ENCODE measurements around the gene MAST2.

The MAST2 gene

DNA sequence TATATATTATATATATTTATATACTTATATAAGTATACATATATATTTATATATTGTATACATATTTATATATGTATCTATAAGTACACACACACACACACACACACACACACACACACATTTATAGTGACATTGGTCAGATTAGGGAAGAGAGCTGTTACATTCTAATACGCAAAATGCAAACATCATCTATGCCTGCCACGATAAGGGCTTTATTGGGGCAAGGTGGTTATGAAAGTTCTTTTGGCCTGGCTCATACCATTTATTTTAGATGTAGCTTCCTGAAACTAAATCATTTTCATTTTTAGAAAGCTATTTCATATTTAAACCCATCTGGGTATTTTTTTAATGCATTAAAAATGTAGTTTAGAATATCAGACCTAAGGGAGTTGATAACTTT is 82.8 kb downstream of the MAST2 start:
- H3K9ac ChIP-seq (ENCODE audit: low read depth in 1 of 2, low read length in 2 of 2), result no peak overlapping the region
- peak overlapping the region in 1 of 2 donors; percentile 47 for H3K27ac ChIP-seq (ENCODE audit: low read depth in 2 of 2, low read length in 2 of 2)
- peaks cover 0 to 20% of the 10 kb centered on the region in 2 donors for H3K4me1 ChIP-seq (ENCODE audit: control insufficient read depth in 2 of 2, insufficient read depth in 2 of 2, low read length in 2 of 2)
- no peaks in the 10 kb centered on the region for H3K9me3 ChIP-seq (ENCODE audit: control insufficient read depth in 2 of 2, low read length in 2 of 2)
- no peak overlapping the region for H3K4me3 ChIP-seq (ENCODE audit: low read length in 2 of 2)
- H3K27me3 ChIP-seq (ENCODE audit: control insufficient read depth in 2 of 2, insufficient read depth in 2 of 2, low read length in 2 of 2), result no peaks in the 10 kb centered on the region
- no peaks in the 10 kb centered on the region for H3K36me3 ChIP-seq (ENCODE audit: control insufficient read depth in 2 of 2, insufficient read depth in 2 of 2, low read length in 2 of 2)

GRCh38 chr1:45887156-45887842 is 83.9 kb downstream of the MAST2 start:
- Histone ChIP-seq H3K9ac (ENCODE audit: low read depth in 1 of 2, low read length in 2 of 2) (no peak overlapping the region), H3K27me3 (ENCODE audit: control insufficient read depth in 2 of 2, insufficient read depth in 2 of 2, low read length in 2 of 2) (no peaks in the 10 kb centered on the region), H3K27ac (ENCODE audit: low read depth in 2 of 2, low read length in 2 of 2) (peak overlapping the region in 1 of 2 donors; percentile 47), H3K4me1 (ENCODE audit: control insufficient read depth in 2 of 2, insufficient read depth in 2 of 2, low read length in 2 of 2) (peaks cover 3 to 25% of the 10 kb centered on the region in 2 donors), H3K9me3 (ENCODE audit: control insufficient read depth in 2 of 2, low read length in 2 of 2) (no peaks in the 10 kb centered on the region), H3K4me3 (ENCODE audit: low read length in 2 of 2) (no peak overlapping the region), H3K36me3 (ENCODE audit: control insufficient read depth in 2 of 2, insufficient read depth in 2 of 2, low read length in 2 of 2) (no peaks in the 10 kb centered on the region)

DNA sequence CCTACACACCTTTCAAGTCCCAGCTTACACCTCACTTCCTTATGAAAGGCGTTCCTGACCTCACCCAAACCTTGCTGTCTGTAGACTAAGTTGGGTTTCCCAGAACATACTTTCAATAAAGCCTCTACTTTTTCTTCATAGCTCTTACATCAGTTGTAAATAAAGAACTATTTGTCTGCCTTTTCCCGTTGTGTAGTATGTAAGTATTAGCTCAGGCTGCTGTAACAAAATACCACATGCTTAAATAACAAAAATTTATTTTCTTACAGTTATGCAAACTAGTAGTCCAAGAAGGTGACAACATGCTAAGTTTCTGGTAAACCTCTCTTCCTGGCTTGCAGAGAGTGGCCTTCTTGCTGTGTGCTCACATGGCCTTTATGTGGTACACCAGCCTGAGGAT is 86.7 kb downstream of the MAST2 start:
- H3K27ac ChIP-seq (ENCODE audit: low read depth in 2 of 2, low read length in 2 of 2), result no peak overlapping the region
- no peaks in the 10 kb centered on the region for H3K9me3 ChIP-seq (ENCODE audit: control insufficient read depth in 2 of 2, low read length in 2 of 2)
- H3K4me1 ChIP-seq (ENCODE audit: control insufficient read depth in 2 of 2, insufficient read depth in 2 of 2, low read length in 2 of 2), result peaks cover 7 to 26% of the 10 kb centered on the region in 2 donors
- no peaks in the 10 kb centered on the region for H3K36me3 ChIP-seq (ENCODE audit: control insufficient read depth in 2 of 2, insufficient read depth in 2 of 2, low read length in 2 of 2)
- H3K27me3 ChIP-seq (ENCODE audit: control insufficient read depth in 2 of 2, insufficient read depth in 2 of 2, low read length in 2 of 2), result no peaks in the 10 kb centered on the region
- H3K4me3 ChIP-seq (ENCODE audit: low read length in 2 of 2), result no peak overlapping the region
- H3K9ac ChIP-seq (ENCODE audit: low read depth in 1 of 2, low read length in 2 of 2), result no peak overlapping the region

GRCh38 chr1:45891087-45891486 is 87.7 kb downstream of the MAST2 start:
- Histone ChIP-seq H3K4me3 (ENCODE audit: low read length in 2 of 2) (no peak overlapping the region), H3K9me3 (ENCODE audit: control insufficient read depth in 2 of 2, low read length in 2 of 2) (no peaks in the 10 kb centered on the region), H3K4me1 (ENCODE audit: control insufficient read depth in 2 of 2, insufficient read depth in 2 of 2, low read length in 2 of 2) (peaks cover 7 to 18% of the 10 kb centered on the region in 2 donors), H3K9ac (ENCODE audit: low read depth in 1 of 2, low read length in 2 of 2) (no peak overlapping the region), H3K27me3 (ENCODE audit: control insufficient read depth in 2 of 2, insufficient read depth in 2 of 2, low read length in 2 of 2) (no peaks in the 10 kb centered on the region), H3K36me3 (ENCODE audit: control insufficient read depth in 2 of 2, insufficient read depth in 2 of 2, low read length in 2 of 2) (no peaks in the 10 kb centered on the region), H3K27ac (ENCODE audit: low read depth in 2 of 2, low read length in 2 of 2) (no peak overlapping the region)

GRCh38 chr1:45892068-45892785 is 88.8 kb downstream of the MAST2 start:
- H3K27ac ChIP-seq (ENCODE audit: low read depth in 2 of 2, low read length in 2 of 2), result peak overlapping the region; percentile 41 to 70
- peaks cover 7 to 16% of the 10 kb centered on the region in 2 donors for H3K4me1 ChIP-seq (ENCODE audit: control insufficient read depth in 2 of 2, insufficient read depth in 2 of 2, low read length in 2 of 2)
- no peaks in the 10 kb centered on the region for H3K27me3 ChIP-seq (ENCODE audit: control insufficient read depth in 2 of 2, insufficient read depth in 2 of 2, low read length in 2 of 2)
- peak overlapping the region; percentile 24 to 47 for H3K9ac ChIP-seq (ENCODE audit: low read depth in 1 of 2, low read length in 2 of 2)
- no peak overlapping the region for H3K4me3 ChIP-seq (ENCODE audit: low read length in 2 of 2)
- H3K36me3 ChIP-seq (ENCODE audit: control insufficient read depth in 2 of 2, insufficient read depth in 2 of 2, low read length in 2 of 2), result no peaks in the 10 kb centered on the region
- H3K9me3 ChIP-seq (ENCODE audit: control insufficient read depth in 2 of 2, low read length in 2 of 2), result no peaks in the 10 kb centered on the region

GRCh38 chr1:45894331-45894730 is 90.9 kb downstream of the MAST2 start:
- no peaks in the 10 kb centered on the region for H3K36me3 ChIP-seq (ENCODE audit: control insufficient read depth in 2 of 2, insufficient read depth in 2 of 2, low read length in 2 of 2)
- peaks cover 7 to 15% of the 10 kb centered on the region in 2 donors for H3K4me1 ChIP-seq (ENCODE audit: control insufficient read depth in 2 of 2, insufficient read depth in 2 of 2, low read length in 2 of 2)
- H3K27ac ChIP-seq (ENCODE audit: low read depth in 2 of 2, low read length in 2 of 2), result no peak overlapping the region
- no peaks in the 10 kb centered on the region for H3K27me3 ChIP-seq (ENCODE audit: control insufficient read depth in 2 of 2, insufficient read depth in 2 of 2, low read length in 2 of 2)
- H3K9ac ChIP-seq (ENCODE audit: low read depth in 1 of 2, low read length in 2 of 2), result no peak overlapping the region
- no peak overlapping the region for H3K4me3 ChIP-seq (ENCODE audit: low read length in 2 of 2)
- peaks cover 0 to under 1% of the 10 kb centered on the region in 2 donors for H3K9me3 ChIP-seq (ENCODE audit: control insufficient read depth in 2 of 2, low read length in 2 of 2)

DNA sequence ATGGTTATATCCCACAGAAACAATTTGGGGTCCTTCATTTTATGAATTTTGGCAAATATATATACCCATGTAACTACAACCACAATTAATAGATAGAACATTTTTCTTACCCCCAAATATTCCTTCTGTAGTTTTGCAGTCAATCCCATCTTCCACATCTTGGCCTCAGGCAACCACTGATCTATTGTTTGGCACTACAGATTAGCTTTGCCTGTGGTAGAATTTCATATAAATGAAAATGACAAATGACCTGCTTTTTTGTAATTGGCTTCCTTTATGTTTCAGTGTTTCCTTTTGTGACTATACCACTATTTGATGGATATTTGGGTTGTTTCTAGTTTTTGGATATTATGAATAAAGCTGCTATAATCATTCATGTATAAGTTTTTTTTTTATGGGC is 91.5 kb downstream of the MAST2 start:
- Histone ChIP-seq H3K4me3 (ENCODE audit: low read length in 2 of 2) (no peak overlapping the region), H3K9ac (ENCODE audit: low read depth in 1 of 2, low read length in 2 of 2) (no peak overlapping the region), H3K9me3 (ENCODE audit: control insufficient read depth in 2 of 2, low read length in 2 of 2) (peaks cover 0 to 2% of the 10 kb centered on the region in 2 donors), H3K27ac (ENCODE audit: low read depth in 2 of 2, low read length in 2 of 2) (no peak overlapping the region), H3K4me1 (ENCODE audit: control insufficient read depth in 2 of 2, insufficient read depth in 2 of 2, low read length in 2 of 2) (peaks cover 7 to 15% of the 10 kb centered on the region in 2 donors), H3K36me3 (ENCODE audit: control insufficient read depth in 2 of 2, insufficient read depth in 2 of 2, low read length in 2 of 2) (no peaks in the 10 kb centered on the region), H3K27me3 (ENCODE audit: control insufficient read depth in 2 of 2, insufficient read depth in 2 of 2, low read length in 2 of 2) (no peaks in the 10 kb centered on the region)

DNA sequence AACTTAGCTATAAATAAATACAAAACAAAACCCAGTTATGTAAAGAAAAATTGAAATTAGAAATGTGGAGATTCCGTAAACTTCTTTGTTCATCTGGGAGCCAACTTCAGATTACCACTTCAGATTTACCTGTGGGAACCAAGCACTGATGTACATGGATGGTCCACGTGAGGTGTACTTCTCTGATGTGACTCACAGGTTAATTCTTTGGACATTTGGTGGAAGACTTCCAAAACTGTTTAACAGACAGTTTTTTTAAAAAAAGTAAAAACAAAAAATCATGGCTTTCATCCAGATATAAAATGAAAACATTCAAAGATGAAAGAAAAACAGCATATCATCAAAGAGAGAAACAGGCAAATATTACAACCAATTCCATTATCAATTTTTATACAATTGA is 92.0 kb downstream of the MAST2 start:
- peaks cover 7 to 11% of the 10 kb centered on the region in 2 donors for H3K4me1 ChIP-seq (ENCODE audit: control insufficient read depth in 2 of 2, insufficient read depth in 2 of 2, low read length in 2 of 2)
- H3K9me3 ChIP-seq (ENCODE audit: control insufficient read depth in 2 of 2, low read length in 2 of 2), result peaks cover 0 to 2% of the 10 kb centered on the region in 2 donors
- no peaks in the 10 kb centered on the region for H3K36me3 ChIP-seq (ENCODE audit: control insufficient read depth in 2 of 2, insufficient read depth in 2 of 2, low read length in 2 of 2)

DNA sequence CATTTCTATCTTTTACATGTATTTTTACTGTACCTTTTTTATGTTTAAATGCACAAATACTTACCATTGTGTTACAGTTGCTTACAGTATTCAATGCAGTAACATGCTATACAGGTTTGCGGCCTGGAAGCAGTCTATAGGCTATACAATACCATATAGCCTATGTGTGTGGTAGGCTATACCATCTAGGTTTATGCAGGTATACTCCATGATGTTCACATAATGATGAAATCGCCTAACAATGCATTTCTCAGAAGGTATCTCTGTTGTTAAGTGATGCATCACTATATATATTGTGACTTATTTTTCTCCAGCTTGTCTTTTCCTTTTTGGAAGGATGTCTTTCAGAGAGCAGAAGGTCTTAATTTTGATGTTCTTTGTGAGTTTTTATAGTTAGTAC is 103.5 kb downstream of the MAST2 start:
- H3K27me3 ChIP-seq (ENCODE audit: control insufficient read depth in 2 of 2, insufficient read depth in 2 of 2, low read length in 2 of 2), result no peaks in the 10 kb centered on the region
- no peaks in the 10 kb centered on the region for H3K9me3 ChIP-seq (ENCODE audit: control insufficient read depth in 2 of 2, low read length in 2 of 2)
- no peak overlapping the region for H3K4me3 ChIP-seq (ENCODE audit: low read length in 2 of 2)
- H3K36me3 ChIP-seq (ENCODE audit: control insufficient read depth in 2 of 2, insufficient read depth in 2 of 2, low read length in 2 of 2), result no peaks in the 10 kb centered on the region
- H3K27ac ChIP-seq (ENCODE audit: low read depth in 2 of 2, low read length in 2 of 2), result no peak overlapping the region
- no peak overlapping the region for H3K9ac ChIP-seq (ENCODE audit: low read depth in 1 of 2, low read length in 2 of 2)
- peaks cover 0 to 5% of the 10 kb centered on the region in 2 donors for H3K4me1 ChIP-seq (ENCODE audit: control insufficient read depth in 2 of 2, insufficient read depth in 2 of 2, low read length in 2 of 2)

More for the DNA sequence above, 92.0 kb downstream of the MAST2 start:
- Histone ChIP-seq H3K4me3 (ENCODE audit: low read length in 2 of 2) (no peak overlapping the region), H3K27me3 (ENCODE audit: control insufficient read depth in 2 of 2, insufficient read depth in 2 of 2, low read length in 2 of 2) (no peaks in the 10 kb centered on the region), H3K27ac (ENCODE audit: low read depth in 2 of 2, low read length in 2 of 2) (no peak overlapping the region), H3K9ac (ENCODE audit: low read depth in 1 of 2, low read length in 2 of 2) (no peak overlapping the region)

GRCh38 chr1:45908611-45909140 is 105.3 kb downstream of the MAST2 start:
- H3K27me3 ChIP-seq (ENCODE audit: control insufficient read depth in 2 of 2, insufficient read depth in 2 of 2, low read length in 2 of 2), result no peaks in the 10 kb centered on the region
- H3K9me3 ChIP-seq (ENCODE audit: control insufficient read depth in 2 of 2, low read length in 2 of 2), result no peaks in the 10 kb centered on the region
- H3K36me3 ChIP-seq (ENCODE audit: control insufficient read depth in 2 of 2, insufficient read depth in 2 of 2, low read length in 2 of 2), result no peaks in the 10 kb centered on the region
- no peak overlapping the region for H3K27ac ChIP-seq (ENCODE audit: low read depth in 2 of 2, low read length in 2 of 2)
- peak overlapping the region in 1 of 2 donors; percentile 30 for H3K9ac ChIP-seq (ENCODE audit: low read depth in 1 of 2, low read length in 2 of 2)
- H3K4me1 ChIP-seq (ENCODE audit: control insufficient read depth in 2 of 2, insufficient read depth in 2 of 2, low read length in 2 of 2), result peaks cover 3 to 22% of the 10 kb centered on the region in 2 donors
- no peak overlapping the region for H3K4me3 ChIP-seq (ENCODE audit: low read length in 2 of 2)

All from mucosa of rectum (tissue), 2 donors.